ENCODE measurements around the gene ABR.

DNA sequence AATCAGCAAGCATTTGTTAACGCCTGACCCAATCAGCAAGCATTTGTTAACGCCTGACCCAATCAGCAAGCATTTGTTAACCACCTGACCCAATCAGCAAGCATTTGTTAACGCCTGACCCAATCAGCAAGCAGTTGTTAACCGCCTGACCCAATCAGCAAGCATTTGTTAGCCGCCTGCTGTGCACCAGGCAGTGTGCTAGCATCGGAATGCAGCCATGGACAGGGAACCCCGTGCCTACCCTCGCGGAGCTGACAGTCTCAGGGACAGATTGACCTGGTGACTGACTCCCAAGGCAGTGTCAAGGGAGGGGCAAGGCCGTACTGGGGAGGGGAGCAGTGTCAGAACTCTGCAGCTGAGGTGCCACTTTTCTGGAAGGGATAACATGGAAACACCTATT, 66.9 kb downstream of the ABR start:
- TF ChIP-seq CTCF (IDR thresholded peaks at IDR 0.05; ENCODE audit: poor library complexity, severe bottlenecking) (no peak), POLR2AphosphoS5 (IDR thresholded peaks at IDR 0.05) (no peak), EP300 (conservative IDR thresholded peaks at IDR 0.05; ENCODE audit: poor library complexity, severe bottlenecking) (no peak), REST (IDR thresholded peaks at IDR 0.05; ENCODE audit: borderline replicate concordance) (no peak), RAD21 (conservative IDR thresholded peaks at IDR 0.05) (no peak)
